Mucosa of descending colon (tissue), 3 donors: ENCODE measurements around the gene PRDM16. TPM values are rescaled to one million over a fixed set of nuclear protein-coding genes. Genes with fewer than 3 reads are reported as not detected.

Experiments
- ATAC-seq: fragments of 200-7000 bp; cut with Tn5 transposase; one replicate; pipeline ENCODE4 v1.9.1; 2020; ENCODE audit warnings: mild to moderate bottlenecking, moderate library complexity
- DNase-seq, 3 donors: peaks; one replicate each; pipeline ENCODE4 v3.0.0-alpha.2; 2020
- H3K36me3 ChIP-seq: fragments of 200-600 bp; one replicate; pipeline ENCODE4 v1.8.0; 2021; ENCODE audit warnings: low read depth, mild to moderate bottlenecking
- H3K4me1 ChIP-seq: fragments of 200-600 bp; one replicate; pipeline ENCODE4 v1.8.0; 2021; ENCODE audit warnings: low read depth, mild to moderate bottlenecking
- H3K4me3 ChIP-seq: fragments of 200-600 bp; one replicate; pipeline ENCODE4 v1.8.0; 2021; ENCODE audit warnings: mild to moderate bottlenecking
- H3K9me3 ChIP-seq: fragments of 200-600 bp; one replicate; pipeline ENCODE4 v1.8.0; 2021; ENCODE audit warnings: mild to moderate bottlenecking
- intact Hi-C, 2 donors: fragments of 100-400 bp; cut with DNase I in 1 of 2; cut with micrococcal nuclease in 1 of 2; formaldehyde crosslinking; loops; one replicate each; pipeline versions ENCODE4 v1.11.0 to v1.11.1; 2022; cut with DNase I, micrococcal nuclease
- total RNA-seq, 3 donors: library from RNA; stranded (reverse); fragmentation: NEBNext Ultra II Directional in 2 of 3; extraction: Animal tissue kit (Norgen Biotek cat#: 25700) in 2 of 3; gene quantifications; one replicate each; pipeline versions ENCODE4 v1.2.1 to v1.2.4, GENCODE V29; 2021 to 2023
- TF ChIP-seq, protein P1 (sequence below): fragments of 200-600 bp; IDR thresholded peaks from one replicate; pipeline ENCODE4 v1.8.0; 2022; ENCODE audit warnings: antibody characterized with exemption, mild to moderate bottlenecking
- donor health status: DM: no; HTN: no; CAD: no; lungs with moderate emphysema.
- donor health status: DM: no; HTN: no; CAD: no.
- donor health status: DM: no; HTN: yes; CAD: no.

Gene PRDM16
- total RNA-seq, 3 donors from 2014 or later, result 1.6 to 2.5 (median 2.4) TPM

GRCh38 chr1:3404801-3405200, 335.8 kb downstream of the PRDM16 start:
- ATAC-seq (no peak), DNase-seq (no peak)
- Histone ChIP-seq H3K9me3 (no peaks in the 10 kb centered on the region), H3K4me1 (peaks cover 2% of the 10 kb centered on the region), H3K4me3 (no peak overlapping the region), H3K36me3 (no peaks in the 10 kb centered on the region)
- intact Hi-C loops, result no loop called here
- TF ChIP-seq, protein P1, sequence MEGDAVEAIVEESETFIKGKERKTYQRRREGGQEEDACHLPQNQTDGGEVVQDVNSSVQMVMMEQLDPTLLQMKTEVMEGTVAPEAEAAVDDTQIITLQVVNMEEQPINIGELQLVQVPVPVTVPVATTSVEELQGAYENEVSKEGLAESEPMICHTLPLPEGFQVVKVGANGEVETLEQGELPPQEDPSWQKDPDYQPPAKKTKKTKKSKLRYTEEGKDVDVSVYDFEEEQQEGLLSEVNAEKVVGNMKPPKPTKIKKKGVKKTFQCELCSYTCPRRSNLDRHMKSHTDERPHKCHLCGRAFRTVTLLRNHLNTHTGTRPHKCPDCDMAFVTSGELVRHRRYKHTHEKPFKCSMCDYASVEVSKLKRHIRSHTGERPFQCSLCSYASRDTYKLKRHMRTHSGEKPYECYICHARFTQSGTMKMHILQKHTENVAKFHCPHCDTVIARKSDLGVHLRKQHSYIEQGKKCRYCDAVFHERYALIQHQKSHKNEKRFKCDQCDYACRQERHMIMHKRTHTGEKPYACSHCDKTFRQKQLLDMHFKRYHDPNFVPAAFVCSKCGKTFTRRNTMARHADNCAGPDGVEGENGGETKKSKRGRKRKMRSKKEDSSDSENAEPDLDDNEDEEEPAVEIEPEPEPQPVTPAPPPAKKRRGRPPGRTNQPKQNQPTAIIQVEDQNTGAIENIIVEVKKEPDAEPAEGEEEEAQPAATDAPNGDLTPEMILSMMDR, result no peak

GRCh38 chr1:3405491-3405890, 336.5 kb downstream of the PRDM16 start:
- Histone ChIP-seq H3K36me3 (no peaks in the 10 kb centered on the region), H3K4me1 (peaks cover 2% of the 10 kb centered on the region), H3K9me3 (no peaks in the 10 kb centered on the region), H3K4me3 (no peak overlapping the region)
- TF ChIP-seq, protein P1, result no peak
- ATAC-seq (no peak), DNase-seq (no peak)
- intact Hi-C loops, result no loop called here

DNA sequence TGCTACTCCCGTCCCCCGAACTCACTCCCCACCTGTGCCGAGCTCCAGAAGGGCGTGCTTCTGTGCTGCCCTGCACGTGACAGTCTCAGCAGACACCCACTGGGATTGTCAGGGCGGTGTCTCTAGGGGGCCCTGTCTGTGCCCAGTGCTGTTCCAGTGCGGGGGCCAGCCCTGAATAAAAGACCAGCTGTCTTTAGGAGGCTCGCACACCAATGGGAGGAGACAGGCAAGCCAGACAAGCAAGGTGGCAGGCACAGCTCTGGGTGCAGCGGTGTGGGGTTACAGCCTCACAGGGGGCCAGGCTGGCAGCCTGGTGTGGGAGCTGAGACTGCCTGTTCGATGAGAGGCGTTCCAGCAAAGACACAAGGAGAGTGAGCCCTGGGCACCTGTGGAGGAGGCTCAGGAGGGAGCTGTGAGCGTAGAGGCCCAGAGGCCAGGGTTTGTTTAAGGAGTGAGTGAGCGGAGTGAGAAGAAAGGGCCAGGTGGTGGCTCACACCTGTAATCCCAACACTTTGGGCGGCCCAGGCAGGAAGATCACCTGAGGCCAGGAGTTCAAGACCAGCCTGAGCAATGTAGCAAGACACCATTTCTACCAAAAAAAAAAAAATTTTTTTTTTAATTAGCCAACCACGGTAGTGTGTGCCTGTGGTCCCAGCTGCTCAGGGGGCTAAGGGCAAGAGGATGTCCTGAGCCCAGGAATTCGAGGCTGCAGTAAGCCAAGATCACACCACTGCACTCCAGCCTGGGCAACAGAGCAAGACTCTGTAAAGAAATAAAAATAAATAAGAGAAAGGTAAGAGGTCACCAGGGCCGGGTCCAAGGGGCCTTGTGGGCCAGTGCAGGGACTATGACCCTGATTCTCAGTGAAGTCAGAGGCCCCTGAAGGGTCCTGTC, 337.2 kb downstream of the PRDM16 start:
- intact Hi-C loops, result no loop called here
- peaks cover 2% of the 10 kb centered on the region for H3K4me1 ChIP-seq
- TF ChIP-seq, protein P1, result no peak

GRCh38 chr1:3407021-3407420, 338.0 kb downstream of the PRDM16 start:
- DNase-seq, result no peak
- no peaks in the 10 kb centered on the region for H3K36me3 ChIP-seq

More for the DNA sequence above, 337.2 kb downstream of the PRDM16 start:
- Histone ChIP-seq H3K4me3 (no peak overlapping the region), H3K9me3 (no peaks in the 10 kb centered on the region), H3K36me3 (no peaks in the 10 kb centered on the region)
- no peak for DNase-seq
- no peak for ATAC-seq

GRCh38 chr1:3408751-3409266, 339.8 kb downstream of the PRDM16 start:
- no peak for ATAC-seq
- intact Hi-C loops, result no loop called here
- Histone ChIP-seq H3K9me3 (no peaks in the 10 kb centered on the region), H3K4me1 (no peaks in the 10 kb centered on the region), H3K36me3 (no peaks in the 10 kb centered on the region), H3K4me3 (no peak overlapping the region)
- TF ChIP-seq, protein P1, result no peak
- no peak for DNase-seq

More at GRCh38 chr1:3407021-3407420, 338.0 kb downstream of the PRDM16 start:
- Histone ChIP-seq H3K4me3 (no peak overlapping the region), H3K4me1 (peaks cover 2% of the 10 kb centered on the region), H3K9me3 (no peaks in the 10 kb centered on the region)
- ATAC-seq, result no peak
- TF ChIP-seq, protein P1, result no peak
- intact Hi-C loops, result no loop called here
